ENCODE measurements around the gene MYO1G.

MYO1G gene

DNA sequence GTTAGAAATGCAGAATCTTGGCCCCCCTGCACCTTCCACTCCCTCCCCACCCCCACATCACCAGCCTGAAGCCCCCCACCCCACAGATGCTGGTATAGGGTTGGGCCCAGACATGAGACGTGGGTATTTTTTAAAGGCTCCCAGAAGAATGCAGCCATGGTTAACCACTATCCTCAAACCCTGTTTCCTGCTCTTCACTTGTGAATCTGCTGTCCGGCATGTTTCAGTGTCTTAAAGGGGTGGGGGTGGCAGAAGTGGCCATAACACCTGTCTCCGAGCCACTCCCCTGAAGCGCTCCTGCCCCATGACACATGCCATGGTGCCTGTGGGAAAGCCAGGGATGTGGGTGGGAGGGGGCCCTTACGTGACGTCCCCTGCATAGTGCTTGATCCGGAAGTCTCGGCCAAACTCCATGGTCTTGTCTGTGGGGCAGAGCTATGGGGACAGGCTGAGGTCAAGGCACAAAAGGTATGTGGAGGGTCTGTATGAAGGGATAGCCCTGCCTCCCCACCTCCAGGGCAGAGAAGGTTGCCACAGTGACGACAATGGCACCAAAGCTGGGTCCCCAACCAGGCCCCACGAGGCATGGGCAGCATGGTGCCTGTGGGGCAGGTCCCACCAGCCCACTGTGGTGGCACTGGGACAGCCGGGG, 9.6 kb downstream of the MYO1G start:
- in situ Hi-C loops (cut with MboI; ENCODE audit: low sequenced_read_pairs): no loop called here

- in situ Hi-C loops (cut with MboI; ENCODE audit: low sequenced_read_pairs): no loop called here
These were observed 11.0 kb downstream of the MYO1G start for GRCh38 chr7:44967571-44968446.

GRCh38 chr7:44966731-44967538, 11.9 kb downstream of the MYO1G start:
- in situ Hi-C loops (cut with MboI; ENCODE audit: low sequenced_read_pairs): no loop called here

- in situ Hi-C loops (cut with MboI; ENCODE audit: low sequenced_read_pairs): no loop called here
These were observed 12.7 kb downstream of the MYO1G start for GRCh38 chr7:44965937-44966730.

- in situ Hi-C loops (cut with MboI; ENCODE audit: low sequenced_read_pairs): no loop called here
These were observed 13.3 kb downstream of the MYO1G start for GRCh38 chr7:44965441-44965903.

GRCh38 chr7:44964831-44965440, 13.9 kb downstream of the MYO1G start:
- in situ Hi-C loops (cut with MboI; ENCODE audit: low sequenced_read_pairs): no loop called here

GRCh38 chr7:44964384-44964830, 14.4 kb downstream of the MYO1G start:
- in situ Hi-C loops (cut with MboI; ENCODE audit: low sequenced_read_pairs): no loop called here

DNA sequence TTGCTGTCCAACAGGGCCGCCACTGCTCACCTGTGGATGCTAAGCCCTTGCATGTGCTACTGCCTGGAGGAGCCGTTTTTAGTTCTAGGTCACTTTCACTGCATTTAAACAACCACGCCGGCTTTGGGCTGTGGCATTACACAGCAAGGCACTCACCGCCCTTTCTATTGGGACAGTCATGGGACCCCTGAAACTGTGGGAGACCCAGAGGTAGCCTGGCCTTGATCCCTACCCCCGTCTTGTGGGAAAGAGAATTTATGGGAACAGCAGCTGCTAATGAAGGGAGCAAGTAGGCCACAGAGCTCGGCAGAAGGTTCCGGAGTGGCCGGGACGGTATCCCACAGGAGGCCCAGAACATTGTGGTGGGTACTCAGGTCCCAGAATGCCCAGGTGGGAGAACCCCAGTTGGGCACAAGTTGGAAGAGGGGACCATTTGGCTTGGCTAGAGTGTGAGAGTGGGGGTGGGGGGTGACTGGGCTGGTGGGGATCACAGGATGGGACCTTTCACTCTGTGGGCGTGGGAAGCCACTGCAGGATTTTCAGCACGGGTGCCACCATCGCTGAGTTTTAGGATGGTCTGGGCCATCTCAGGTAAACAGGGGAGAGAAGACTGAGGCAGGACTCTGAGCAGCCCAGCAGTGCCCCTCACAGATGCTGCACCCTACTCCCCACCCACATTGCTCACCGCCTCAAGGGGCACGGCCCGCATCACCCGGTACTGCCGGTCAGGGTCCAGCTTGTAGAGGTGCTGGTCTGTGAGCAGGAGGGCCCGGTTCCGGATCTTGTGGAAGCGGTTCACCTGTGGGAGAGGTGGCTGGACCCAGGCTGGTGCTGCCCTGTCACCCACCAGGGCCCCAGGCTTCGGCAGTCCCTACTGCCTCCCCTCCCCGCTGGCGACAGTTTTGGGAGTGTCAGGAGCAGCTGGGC, 15.2 kb downstream of the MYO1G start:
- in situ Hi-C loops (cut with MboI; ENCODE audit: low sequenced_read_pairs): no loop called here

- in situ Hi-C loops (cut with MboI; ENCODE audit: low sequenced_read_pairs): no loop called here
These were observed 16.1 kb downstream of the MYO1G start for GRCh38 chr7:44962483-44963251.

DNA sequence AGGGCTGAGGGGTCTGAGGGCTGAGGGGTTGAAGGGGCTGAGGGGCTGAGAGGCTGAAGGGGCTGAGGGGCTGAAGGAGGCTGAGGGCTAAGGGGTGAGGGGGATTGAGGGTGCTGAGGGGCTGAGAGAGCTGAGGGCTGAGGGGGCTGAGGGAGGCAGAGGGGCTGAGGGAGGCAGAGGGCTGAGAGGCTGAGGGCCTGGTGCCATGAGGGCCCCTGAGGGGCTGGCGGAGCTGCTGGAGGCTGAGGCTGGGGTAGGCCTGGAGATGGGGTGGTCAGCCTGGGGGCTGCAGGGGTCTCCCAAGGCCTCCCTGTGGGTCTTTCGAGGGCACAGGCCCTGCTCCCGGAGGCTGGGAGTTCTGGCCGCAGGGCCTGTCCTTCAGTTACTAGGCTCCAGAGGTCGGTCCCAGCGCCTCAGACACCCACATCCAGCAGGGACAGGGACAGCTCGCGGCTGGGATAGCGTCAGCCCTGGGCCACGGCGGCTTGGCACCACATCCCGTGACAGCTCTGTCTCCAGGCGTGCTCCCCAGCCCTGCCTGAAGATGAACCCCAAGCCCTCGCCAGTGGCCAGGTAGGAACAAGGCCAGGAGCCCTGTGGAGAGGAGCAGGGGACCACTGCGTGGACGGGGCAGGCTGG, 16.9 kb downstream of the MYO1G start:
- in situ Hi-C loops (cut with MboI; ENCODE audit: low sequenced_read_pairs): no loop called here

- in situ Hi-C loops (cut with MboI; ENCODE audit: low sequenced_read_pairs): no loop called here
These were observed 18.7 kb downstream of the MYO1G start for GRCh38 chr7:44960011-44960580.

- in situ Hi-C loops (cut with MboI; ENCODE audit: low sequenced_read_pairs): no loop called here
These were observed 19.3 kb downstream of the MYO1G start for GRCh38 chr7:44959433-44959951.

DNA sequence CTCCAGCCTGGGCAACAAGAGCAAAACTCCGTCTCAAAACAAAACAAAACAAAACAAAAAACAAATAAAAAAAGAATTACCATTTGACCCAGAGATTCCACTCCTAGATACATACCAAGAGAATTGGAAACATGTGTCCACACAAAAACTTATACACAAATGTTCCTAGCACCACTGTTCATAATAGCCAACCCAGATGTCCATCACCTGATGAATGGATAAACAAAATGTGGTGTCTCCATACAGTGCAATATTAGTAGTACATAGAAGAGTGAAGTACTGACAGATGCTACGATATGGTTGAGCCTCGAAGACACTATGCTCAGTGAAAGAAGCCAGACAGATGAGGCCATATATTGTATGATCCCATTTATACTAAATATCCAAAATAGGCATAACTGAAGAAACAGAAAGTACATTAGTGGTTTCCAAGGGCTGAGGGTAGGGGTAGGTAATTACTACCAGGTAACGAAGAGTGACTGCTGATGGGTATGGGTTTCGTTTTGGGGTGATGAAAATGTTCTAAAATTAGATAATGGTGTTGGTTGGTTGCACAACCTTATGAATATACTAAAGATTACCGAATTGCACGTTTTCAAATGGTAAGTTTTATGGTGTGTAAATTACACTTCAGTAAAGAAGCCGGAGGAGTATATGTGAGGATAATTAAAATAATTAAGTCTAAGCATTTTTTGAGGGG, 20.0 kb downstream of the MYO1G start:
- in situ Hi-C loops (cut with MboI; ENCODE audit: low sequenced_read_pairs): no loop called here

DNA sequence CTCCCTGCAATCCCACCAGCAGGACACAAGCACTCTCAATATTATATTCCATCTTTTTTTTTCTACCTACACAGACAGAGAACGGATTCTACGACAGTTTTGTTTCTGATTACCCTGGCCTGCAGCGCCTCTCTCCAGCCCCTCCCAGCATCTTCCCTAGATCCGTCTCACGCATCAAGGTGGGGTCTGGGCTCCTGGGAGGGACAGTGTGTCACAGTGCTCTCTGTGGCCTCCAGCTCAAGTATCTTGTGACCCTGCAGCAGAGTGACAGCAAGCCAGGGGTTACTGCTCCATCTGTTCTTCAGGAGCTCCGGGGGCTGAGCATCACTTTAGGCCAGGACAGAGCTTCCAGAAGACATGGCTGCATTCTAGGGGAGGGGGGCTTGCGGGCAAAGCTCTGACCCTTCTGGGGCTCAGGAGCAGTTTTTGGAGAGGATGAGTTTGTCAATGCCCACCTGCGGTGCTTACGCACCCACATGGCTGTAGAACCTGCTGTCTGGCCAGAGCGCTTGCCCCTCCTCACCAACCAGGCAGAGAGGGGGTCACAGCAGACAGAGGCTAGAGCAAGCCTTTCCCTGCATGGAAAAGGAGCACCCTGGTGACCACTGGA, 22.6 kb downstream of the MYO1G start:
- in situ Hi-C loops (cut with MboI; ENCODE audit: low sequenced_read_pairs): no loop called here

DNA sequence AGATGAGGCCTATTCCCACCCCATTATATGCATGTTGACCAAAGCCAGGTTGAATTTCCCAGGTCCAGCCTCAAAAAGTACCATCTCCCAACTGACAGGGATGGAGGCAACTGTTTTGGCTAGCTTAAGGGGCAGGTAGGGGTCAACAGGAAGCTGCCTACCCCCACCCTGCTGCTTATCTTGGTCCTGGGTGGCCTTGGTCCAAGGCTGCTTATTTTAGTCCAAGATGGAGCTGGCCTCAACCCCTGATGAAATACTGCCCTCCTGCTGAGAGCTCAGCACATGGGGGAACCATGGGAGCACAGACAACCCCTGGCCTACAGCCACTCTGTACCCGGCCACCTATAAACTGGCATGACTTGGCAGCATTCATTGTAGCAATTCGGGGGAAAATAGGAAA, 23.1 kb downstream of the MYO1G start:
- in situ Hi-C loops (cut with MboI; ENCODE audit: low sequenced_read_pairs): no loop called here

GRCh38 chr7:44953156-44953555, 25.7 kb downstream of the MYO1G start:
- in situ Hi-C loops (cut with MboI; ENCODE audit: low sequenced_read_pairs): no loop called here
